ENCODE results near the gene TYK2.

TYK2 gene

DNA sequence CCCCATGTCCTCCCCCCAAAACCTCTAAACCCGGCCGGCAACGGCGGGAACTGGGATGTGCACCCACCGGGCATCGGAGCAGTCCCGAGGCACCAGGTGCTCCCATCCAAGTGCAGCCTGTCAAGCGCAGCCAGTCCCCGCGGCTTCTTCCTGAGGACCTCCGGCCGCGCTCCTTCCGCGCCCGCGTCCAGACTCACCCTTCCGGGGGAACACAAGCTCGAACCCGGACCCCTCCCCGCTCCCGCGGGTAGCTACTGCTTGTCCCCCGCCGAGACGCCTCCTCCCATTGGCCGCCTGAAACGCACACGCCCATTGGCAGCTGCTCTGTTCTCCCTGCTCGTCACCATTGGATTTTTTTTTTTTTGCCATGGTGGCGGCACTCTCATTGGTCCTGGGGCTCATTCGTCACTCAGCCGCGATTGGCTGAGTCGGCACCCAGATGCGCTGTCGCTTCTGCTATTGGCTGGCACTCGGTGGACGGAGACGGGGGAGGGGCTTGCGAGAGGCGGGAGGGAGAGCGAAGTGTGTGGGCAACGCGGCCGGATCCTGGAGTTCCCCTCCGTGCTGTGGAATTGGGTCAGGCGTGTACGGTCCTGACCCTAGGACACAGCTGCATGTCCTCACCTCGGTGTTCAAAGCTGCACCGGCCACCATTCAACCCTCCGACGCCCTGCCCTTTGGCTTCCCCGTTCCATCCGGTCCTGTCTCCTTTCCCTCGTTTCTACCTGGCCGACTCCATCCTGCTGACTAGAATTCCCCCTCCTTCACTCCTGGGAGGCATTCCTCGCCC is at the start of gene TYK2:
TSS of gene TYK2 (minus strand) at position 260 of the 790 bp plus-strand sequence. CDS start 2,166 bp downstream, outside the sequence.
- Histone ChIP-seq H3K9ac (ENCODE audit: low read depth, low read length) (peak within 1 kb of the TSS; percentile 83), H3K4me1 (ENCODE audit: control insufficient read depth, insufficient read depth, low read length) (0 out of 2 replicates have a peak, but pooled peaks cover 2% of the 10 kb centered on the region), H3K27ac (ENCODE audit: low read depth, low read length) (peak within 1 kb of the TSS; percentile 81), H3K27me3 (ENCODE audit: control insufficient read depth, insufficient read depth, low read length) (no peaks in the 10 kb centered on the region), H3K4me3 (ENCODE audit: low read depth, low read length) (peak within 1 kb of the TSS; percentile 78), H3K9me3 (ENCODE audit: control insufficient read depth, insufficient read depth, low read length) (no peaks in the 10 kb centered on the region), H3K36me3 (ENCODE audit: control insufficient read depth, insufficient read depth, low read length) (peaks cover 11% of the 10 kb centered on the region)

DNA sequence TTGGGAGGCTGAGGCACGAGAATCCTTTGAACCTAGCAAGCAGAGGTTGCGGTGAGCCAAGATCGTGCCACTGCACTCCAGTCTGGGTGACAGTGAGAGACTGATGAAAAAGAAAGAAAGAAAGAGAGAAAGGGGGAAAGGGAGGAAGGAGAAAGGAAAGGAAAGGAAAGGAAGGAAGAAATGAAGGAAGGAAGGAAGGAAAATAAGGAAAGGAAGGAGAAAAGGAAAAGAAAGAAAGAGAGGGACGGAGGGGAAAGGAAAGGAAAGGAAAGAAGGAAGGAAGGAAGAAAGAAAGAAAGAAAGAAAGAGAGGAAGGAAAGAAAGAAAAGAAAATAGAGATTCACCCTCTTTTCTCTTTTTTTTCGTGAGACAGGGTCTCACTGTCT is 48.6 kb upstream of the TYK2 start:
- Histone ChIP-seq H3K27me3 (ENCODE audit: control insufficient read depth, insufficient read depth, low read length) (peaks cover 90% of the 10 kb centered on the region), H3K9ac (ENCODE audit: low read depth, low read length) (no peak overlapping the region), H3K9me3 (ENCODE audit: control insufficient read depth, insufficient read depth, low read length) (no peaks in the 10 kb centered on the region), H3K27ac (ENCODE audit: low read depth, low read length) (no peak overlapping the region), H3K4me1 (ENCODE audit: control insufficient read depth, insufficient read depth, low read length) (no peaks in the 10 kb centered on the region), H3K36me3 (ENCODE audit: control insufficient read depth, insufficient read depth, low read length) (no peaks in the 10 kb centered on the region), H3K4me3 (ENCODE audit: low read depth, low read length) (no peak overlapping the region)

DNA sequence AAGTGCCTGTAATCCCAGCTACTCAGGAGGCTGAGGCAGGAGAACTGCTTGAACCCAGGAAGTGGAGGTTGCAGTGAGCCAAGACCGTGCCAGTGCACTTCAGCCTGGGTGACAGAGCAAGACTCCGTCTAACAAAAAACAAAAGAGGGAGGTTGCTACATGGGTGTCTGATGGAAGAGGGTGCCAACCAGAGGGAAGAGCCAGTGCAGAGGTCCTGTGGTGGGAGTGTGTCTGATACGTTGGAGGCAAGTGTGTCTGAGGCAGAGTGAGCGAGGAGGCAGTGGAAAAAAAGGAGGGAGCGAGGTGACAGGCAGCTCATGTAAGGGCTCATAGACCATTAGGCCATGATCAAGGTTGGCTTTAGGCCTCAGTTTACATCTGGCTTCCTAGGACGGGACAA is 46.8 kb upstream of the TYK2 start:
- Histone ChIP-seq H3K27me3 (ENCODE audit: control insufficient read depth, insufficient read depth, low read length) (peaks cover 98% of the 10 kb centered on the region), H3K4me1 (ENCODE audit: control insufficient read depth, insufficient read depth, low read length) (no peaks in the 10 kb centered on the region), H3K9ac (ENCODE audit: low read depth, low read length) (no peak overlapping the region), H3K4me3 (ENCODE audit: low read depth, low read length) (no peak overlapping the region), H3K27ac (ENCODE audit: low read depth, low read length) (no peak overlapping the region), H3K9me3 (ENCODE audit: control insufficient read depth, insufficient read depth, low read length) (no peaks in the 10 kb centered on the region), H3K36me3 (ENCODE audit: control insufficient read depth, insufficient read depth, low read length) (no peaks in the 10 kb centered on the region)

DNA sequence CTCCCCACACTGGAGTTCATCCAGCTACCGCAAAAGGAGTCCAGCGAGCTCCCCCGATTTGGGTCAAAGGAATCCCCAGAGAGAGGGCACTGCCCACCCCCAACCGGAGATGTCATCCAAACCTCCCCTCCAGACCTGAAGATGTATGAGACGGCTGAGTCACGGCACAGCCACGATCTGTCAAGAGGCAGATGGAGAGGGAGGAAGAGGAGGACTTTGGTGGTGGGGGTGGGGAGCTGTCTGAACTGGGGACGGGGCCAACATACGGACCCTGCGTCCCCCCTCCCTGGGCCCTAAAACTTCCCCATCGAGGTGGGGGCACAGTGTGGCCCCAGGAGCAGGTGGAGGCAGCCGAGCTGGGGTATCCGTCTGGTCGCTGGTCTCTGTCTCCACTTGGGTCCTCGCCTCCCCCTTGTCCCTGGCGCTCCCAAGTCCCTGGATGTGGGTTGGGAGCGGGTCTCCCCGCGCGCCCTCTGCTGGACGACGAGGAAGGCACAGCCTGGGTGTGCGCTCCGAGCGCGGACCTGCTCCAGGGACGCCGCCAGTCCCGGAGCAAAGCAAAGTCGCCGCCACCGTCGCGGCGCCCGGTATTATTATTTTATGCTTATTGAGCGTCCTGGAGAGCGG is 43.8 kb upstream of the TYK2 start:
- Histone ChIP-seq H3K27me3 (ENCODE audit: control insufficient read depth, insufficient read depth, low read length) (peaks cover 96% of the 10 kb centered on the region), H3K27ac (ENCODE audit: low read depth, low read length) (no peak overlapping the region), H3K4me3 (ENCODE audit: low read depth, low read length) (peak overlapping the region; percentile 47; the same call in 1 of the 2 replicates), H3K9ac (ENCODE audit: low read depth, low read length) (no peak overlapping the region), H3K36me3 (ENCODE audit: control insufficient read depth, insufficient read depth, low read length) (no peaks in the 10 kb centered on the region), H3K4me1 (ENCODE audit: control insufficient read depth, insufficient read depth, low read length) (peaks cover 6% of the 10 kb centered on the region), H3K9me3 (ENCODE audit: control insufficient read depth, insufficient read depth, low read length) (no peaks in the 10 kb centered on the region)

DNA sequence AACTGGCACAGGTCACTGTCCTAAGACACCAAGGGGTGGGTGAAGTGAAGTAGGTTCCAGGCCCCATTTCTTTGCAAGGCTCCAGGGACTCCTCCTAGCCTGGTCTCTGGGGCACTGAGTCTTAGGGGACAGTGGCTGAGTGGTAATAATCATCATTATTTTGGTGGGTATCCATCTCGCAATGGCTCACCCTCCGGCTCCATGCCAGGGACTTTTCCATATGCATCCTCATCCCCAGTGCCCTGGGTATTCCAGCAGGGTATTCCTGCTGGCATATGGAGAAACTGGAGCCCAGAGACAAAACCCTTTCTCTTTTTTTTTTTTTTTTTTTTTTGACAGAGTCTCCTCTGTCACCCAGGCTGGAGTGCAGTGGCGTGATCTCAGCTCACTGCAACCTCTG is 42.5 kb upstream of the TYK2 start:
- H3K4me1 ChIP-seq (ENCODE audit: control insufficient read depth, insufficient read depth, low read length) = peaks cover 15% of the 10 kb centered on the region
- no peaks in the 10 kb centered on the region for H3K9me3 ChIP-seq (ENCODE audit: control insufficient read depth, insufficient read depth, low read length)
- no peaks in the 10 kb centered on the region for H3K36me3 ChIP-seq (ENCODE audit: control insufficient read depth, insufficient read depth, low read length)
- peaks cover 96% of the 10 kb centered on the region for H3K27me3 ChIP-seq (ENCODE audit: control insufficient read depth, insufficient read depth, low read length)
- H3K4me3 ChIP-seq (ENCODE audit: low read depth, low read length) = no peak overlapping the region
- H3K9ac ChIP-seq (ENCODE audit: low read depth, low read length) = no peak overlapping the region
- H3K27ac ChIP-seq (ENCODE audit: low read depth, low read length) = no peak overlapping the region

DNA sequence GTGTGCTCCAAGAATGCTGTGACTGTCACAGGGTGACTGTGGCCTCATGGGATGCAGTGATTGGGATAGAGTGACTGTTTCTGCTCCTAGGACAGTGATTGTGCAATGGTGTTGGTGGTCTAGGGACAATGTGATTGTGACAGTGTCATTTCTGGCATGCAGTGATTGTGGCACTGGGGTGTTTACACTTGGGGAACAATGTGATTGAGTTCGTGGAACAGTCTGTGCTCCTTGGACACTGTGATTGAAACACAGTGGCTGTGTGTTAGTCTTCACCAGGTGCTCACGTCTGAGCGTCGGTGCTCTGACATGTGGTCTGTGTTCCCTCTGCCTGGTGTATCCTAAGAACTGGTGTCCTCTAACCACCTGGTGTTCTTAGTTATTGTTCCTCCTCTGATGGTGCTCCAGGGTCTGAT is 41.7 kb upstream of the TYK2 start:
- peaks cover 96% of the 10 kb centered on the region for H3K27me3 ChIP-seq (ENCODE audit: control insufficient read depth, insufficient read depth, low read length)
- H3K27ac ChIP-seq (ENCODE audit: low read depth, low read length) = no peak overlapping the region
- no peak overlapping the region for H3K9ac ChIP-seq (ENCODE audit: low read depth, low read length)
- H3K4me3 ChIP-seq (ENCODE audit: low read depth, low read length) = no peak overlapping the region
- H3K4me1 ChIP-seq (ENCODE audit: control insufficient read depth, insufficient read depth, low read length) = peaks cover 19% of the 10 kb centered on the region
- no peaks in the 10 kb centered on the region for H3K36me3 ChIP-seq (ENCODE audit: control insufficient read depth, insufficient read depth, low read length)
- H3K9me3 ChIP-seq (ENCODE audit: control insufficient read depth, insufficient read depth, low read length) = no peaks in the 10 kb centered on the region

DNA sequence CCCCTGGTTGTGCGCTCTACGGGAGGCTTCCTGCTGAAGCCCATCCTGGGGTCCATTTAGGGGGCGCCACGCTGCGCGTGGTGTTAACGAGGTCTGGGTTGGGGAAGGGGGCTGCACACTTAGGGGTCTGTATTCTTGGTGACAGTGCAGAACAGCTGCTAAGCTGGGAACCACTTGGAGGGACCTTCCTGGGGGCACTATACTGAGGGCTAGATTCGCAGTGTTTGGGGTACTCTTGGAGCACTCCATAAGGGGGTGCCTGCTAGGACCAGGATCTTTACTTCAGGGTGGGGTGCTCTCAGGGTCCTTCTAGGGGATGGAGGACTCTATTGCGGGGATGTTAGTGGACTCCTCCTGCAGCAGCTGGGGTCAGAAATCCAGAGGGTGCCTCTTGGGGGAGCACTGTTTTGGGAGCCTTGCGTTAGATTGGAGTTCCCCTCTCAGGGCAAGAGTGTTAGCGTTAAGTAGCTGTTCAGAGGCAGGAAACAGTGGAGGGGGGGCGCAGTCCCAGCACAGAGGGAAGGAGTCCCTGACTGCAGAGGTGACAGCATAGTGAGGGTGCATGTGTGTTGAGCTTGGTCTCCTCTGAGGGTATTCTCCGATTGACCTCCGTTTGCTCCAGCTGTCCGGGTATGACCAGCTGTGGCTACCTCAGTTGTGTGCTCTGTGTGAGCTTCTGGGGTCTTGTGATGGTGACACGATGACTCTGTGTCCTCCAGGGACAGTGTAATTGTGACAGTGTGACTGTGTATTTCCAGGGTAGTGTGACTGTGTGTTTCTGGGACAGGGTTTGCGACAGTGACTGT is 41.1 kb upstream of the TYK2 start:
- 0 out of 2 replicates have a peak overlapping the region, but pooled peaks have one; percentile 56 for H3K4me3 ChIP-seq (ENCODE audit: low read depth, low read length)
- H3K9ac ChIP-seq (ENCODE audit: low read depth, low read length) = no peak overlapping the region
- H3K27ac ChIP-seq (ENCODE audit: low read depth, low read length) = no peak overlapping the region
- H3K27me3 ChIP-seq (ENCODE audit: control insufficient read depth, insufficient read depth, low read length) = peaks cover 93% of the 10 kb centered on the region
- peaks cover 19% of the 10 kb centered on the region for H3K4me1 ChIP-seq (ENCODE audit: control insufficient read depth, insufficient read depth, low read length)
- H3K36me3 ChIP-seq (ENCODE audit: control insufficient read depth, insufficient read depth, low read length) = no peaks in the 10 kb centered on the region
- H3K9me3 ChIP-seq (ENCODE audit: control insufficient read depth, insufficient read depth, low read length) = no peaks in the 10 kb centered on the region

DNA sequence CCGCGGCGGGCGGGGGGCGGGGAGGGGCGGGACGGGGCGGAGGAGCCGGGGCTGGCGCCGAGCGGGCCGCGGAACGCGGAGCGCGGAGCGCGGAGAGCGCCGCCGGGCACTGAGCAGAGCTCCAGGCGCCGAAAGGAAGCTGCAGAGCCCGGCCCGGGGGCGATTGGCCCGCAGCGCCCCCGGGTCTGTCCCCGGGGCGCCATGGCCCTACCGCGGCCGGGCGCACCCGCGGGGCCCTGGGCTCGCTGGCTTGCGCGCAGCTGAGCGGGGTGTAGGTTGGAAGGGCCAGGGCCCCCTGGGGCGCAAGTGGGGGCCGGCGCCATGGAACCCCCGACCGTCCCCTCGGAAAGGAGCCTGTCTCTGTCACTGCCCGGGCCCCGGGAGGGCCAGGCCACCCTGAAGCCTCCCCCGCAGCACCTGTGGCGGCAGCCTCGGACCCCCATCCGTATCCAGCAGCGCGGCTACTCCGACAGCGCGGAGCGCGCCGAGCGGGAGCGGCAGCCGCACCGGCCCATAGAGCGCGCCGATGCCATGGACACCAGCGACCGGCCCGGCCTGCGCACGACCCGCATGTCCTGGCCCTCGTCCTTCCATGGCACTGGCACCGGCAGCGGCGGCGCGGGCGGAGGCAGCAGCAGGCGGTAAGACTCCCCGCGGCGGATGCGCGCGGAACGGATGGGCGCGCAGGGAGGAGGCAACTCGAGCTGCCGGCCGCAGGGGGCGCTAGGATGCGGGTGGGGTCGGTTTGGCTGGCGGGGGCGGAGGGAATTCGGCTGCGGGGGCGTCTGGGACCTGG is 40.3 kb upstream of the TYK2 start, which contains the start of gene PDE4A:
TSS of gene PDE4A (plus strand) at position 95 of the 796 bp plus-strand sequence. CDS start at position 322, 227 bp downstream.
- H3K27ac ChIP-seq (ENCODE audit: low read depth, low read length) = no peak within 1 kb of the TSS
- no peaks in the 10 kb centered on the region for H3K36me3 ChIP-seq (ENCODE audit: control insufficient read depth, insufficient read depth, low read length)
- peak within 1 kb of the TSS; percentile 77 for H3K4me3 ChIP-seq (ENCODE audit: low read depth, low read length)
- H3K9ac ChIP-seq (ENCODE audit: low read depth, low read length) = no peak within 1 kb of the TSS; the same call in 1 of the 2 replicates
- peaks cover 19% of the 10 kb centered on the region for H3K4me1 ChIP-seq (ENCODE audit: control insufficient read depth, insufficient read depth, low read length)
- H3K27me3 ChIP-seq (ENCODE audit: control insufficient read depth, insufficient read depth, low read length) = peaks cover 92% of the 10 kb centered on the region
- H3K9me3 ChIP-seq (ENCODE audit: control insufficient read depth, insufficient read depth, low read length) = no peaks in the 10 kb centered on the region

DNA sequence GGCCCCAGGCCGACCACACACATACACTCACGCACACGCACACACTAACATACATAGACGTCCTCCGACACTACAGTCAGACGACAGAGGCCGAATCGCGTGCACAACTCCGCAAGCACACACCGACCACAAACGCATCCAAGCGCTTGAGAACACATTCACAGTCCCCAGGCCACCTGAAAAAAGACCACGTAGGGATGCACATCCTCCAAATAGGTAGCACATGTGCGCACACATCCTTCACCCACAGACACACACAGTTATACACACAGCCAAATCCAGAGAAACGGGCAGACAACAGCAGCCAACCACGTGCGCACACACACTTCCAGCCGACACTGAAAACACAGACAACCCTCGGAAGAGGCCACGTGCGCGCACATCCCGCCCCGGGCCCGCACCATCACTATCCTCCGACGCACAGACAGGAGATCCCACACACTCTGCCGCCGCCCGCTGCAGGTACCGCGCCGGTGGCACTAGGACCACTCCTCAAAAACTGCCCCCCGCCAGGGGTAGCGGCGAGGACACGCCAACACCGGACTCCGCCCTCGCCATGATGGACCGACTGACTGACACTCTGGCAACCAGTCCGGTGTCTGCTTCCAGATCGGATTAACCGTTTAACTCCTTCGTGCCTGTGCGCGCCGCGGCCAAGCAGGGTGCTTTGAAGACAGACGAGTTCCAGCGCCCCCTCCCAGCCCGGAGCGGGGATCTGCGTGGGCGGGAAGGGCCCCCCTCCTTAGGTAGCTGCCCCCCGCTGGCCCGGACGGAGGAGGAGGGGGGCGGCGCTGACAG is 39.5 kb upstream of the TYK2 start:
- no peaks in the 10 kb centered on the region for H3K36me3 ChIP-seq (ENCODE audit: control insufficient read depth, insufficient read depth, low read length)
- peaks cover 92% of the 10 kb centered on the region for H3K27me3 ChIP-seq (ENCODE audit: control insufficient read depth, insufficient read depth, low read length)
- peaks cover 19% of the 10 kb centered on the region for H3K4me1 ChIP-seq (ENCODE audit: control insufficient read depth, insufficient read depth, low read length)
- H3K4me3 ChIP-seq (ENCODE audit: low read depth, low read length) = peak overlapping the region; percentile 77
- no peaks in the 10 kb centered on the region for H3K9me3 ChIP-seq (ENCODE audit: control insufficient read depth, insufficient read depth, low read length)
- H3K27ac ChIP-seq (ENCODE audit: low read depth, low read length) = no peak overlapping the region
- H3K9ac ChIP-seq (ENCODE audit: low read depth, low read length) = no peak overlapping the region; the same call in 1 of the 2 replicates
